HG02798 (cell line): ENCODE data around the gene RICTOR.
"Not testable (repeated sequence)": the region's sequence is repeated elsewhere in the genome, so short reads cannot be mapped to it uniquely, and the experiment has no call there.

Source experiments
- ATAC-seq: cut with Tn5 transposase; IDR thresholded peaks from one replicate; pipeline ENCODE4 v1.9.1; 2021; ENCODE audit warnings: mild to moderate bottlenecking; ENCODE audit not compliant: unreplicated experiment, poor library complexity

Gene RICTOR

DNA sequence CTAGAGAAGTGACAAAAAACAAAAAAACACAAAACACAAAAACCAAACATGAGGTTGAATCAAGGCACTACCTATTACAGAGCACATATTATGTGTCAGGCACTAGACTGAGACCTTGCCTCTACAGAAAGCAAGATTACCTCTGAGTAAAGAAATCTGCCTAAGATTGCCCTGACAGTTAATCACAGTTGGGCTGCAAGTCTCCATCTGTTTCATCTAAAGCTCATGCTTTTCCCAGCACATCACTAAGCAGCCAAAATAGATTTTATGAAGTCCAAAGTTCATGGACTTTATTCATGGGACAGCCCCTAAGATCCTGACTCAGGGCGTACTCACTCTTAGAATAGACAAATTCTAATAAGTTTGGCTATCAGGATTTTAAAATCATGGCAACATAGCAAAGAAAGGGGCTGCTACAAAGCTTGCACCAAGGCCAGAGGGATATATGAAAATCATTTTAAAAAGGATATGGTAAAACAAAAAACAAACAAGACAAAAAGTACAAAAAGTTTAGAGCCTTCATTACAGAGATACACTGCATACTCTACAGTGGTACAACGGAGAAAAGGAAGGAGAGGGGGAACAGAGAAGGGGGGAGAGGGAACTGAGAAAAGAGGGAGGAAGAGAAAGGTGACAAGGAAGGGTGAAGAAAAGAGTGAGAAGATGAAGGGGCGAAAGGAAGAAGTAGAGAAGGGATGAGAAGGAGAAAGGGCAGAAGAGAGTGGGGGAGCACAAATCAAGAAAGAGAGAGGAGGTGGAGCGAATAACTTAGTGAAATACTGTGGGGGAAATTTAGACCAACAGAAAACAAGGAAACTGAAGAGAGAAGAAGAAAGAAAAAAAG, 58.2 kb downstream of the RICTOR start:
- ATAC-seq: no peak

DNA sequence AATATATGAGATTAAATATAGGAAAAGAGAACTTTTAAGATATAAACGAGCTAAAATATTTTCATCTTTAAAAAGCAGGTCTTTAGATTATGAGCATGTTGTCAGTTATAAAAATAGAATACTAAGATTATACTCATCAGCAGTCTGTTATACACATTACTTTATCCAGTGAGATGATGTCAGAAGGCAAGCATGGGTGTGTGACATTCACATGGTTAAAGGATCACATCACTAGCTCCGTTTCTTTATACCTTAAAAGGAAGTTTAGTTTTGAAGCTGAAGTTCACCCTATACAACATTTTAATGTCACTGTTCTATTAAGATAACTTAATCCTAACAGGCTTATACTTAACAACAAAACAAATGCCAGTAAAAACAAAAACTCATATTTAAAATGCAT, 59.6 kb downstream of the RICTOR start:
- no peak for ATAC-seq

GRCh38 chr5:39013938-39014337, 60.3 kb downstream of the RICTOR start:
- no peak for ATAC-seq

- ATAC-seq: not testable (repeated sequence)
Measured at GRCh38 chr5:39010958-39011357, 63.2 kb downstream of the RICTOR start.

DNA sequence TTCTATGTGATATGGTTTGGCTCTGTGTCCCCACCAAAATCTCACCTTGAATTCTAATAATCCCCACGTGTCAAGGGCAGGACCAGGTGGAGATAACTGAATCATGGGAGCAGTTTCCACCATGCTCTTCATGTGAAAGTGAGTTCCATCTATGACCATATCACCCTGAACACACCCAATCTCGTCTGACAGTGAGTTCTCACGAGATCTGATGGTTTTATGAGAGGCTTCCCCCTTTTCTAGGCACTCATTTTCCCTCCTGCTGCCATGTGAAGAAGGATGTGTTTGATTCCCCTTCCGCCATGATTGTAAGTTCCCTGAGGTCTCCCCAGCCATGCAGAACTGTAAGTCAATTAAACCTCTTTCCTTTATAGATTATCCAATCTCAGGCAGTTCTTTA, 64.2 kb downstream of the RICTOR start:
- ATAC-seq: no peak

DNA sequence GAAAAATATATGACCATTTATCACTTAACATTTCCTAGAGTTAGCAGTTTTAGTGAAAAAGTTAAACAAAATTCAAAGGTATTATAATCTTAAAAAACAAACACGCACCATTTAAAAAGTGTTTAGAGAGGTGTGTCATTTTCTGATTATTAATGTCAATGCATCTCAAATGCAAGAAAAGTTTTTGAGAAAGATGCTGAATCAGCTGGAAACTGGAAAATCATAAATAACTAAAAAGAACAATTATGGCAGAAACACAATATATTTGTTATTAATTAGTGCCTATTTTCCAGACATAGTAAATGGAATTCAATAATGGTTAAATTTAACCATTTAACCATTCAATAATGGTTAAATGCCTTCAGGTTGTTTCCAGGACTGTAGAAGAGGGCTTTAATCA, 64.9 kb downstream of the RICTOR start:
- no peak for ATAC-seq

DNA sequence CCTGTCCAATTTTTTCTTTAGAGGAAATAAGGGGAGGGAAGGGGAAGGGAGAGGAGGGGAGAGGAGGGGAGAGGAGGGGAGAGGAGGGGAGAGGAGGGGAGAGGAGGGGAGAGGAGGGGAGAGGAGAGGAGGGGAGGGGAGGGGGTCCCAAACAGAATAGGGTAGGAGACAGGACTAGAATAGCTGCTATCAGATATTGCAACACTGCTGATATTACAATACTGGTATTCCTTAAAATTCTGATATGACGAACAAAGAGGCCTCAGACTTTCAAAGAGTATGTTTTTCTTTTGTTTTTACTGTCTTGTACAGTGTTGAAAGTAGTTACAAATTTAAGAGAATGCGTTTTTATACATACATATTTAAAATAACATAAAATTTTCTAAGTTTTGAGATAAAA, 67.5 kb downstream of the RICTOR start:
- ATAC-seq: no peak

- no peak for ATAC-seq
Measured at GRCh38 chr5:39005566-39006232, 68.5 kb downstream of the RICTOR start.

DNA sequence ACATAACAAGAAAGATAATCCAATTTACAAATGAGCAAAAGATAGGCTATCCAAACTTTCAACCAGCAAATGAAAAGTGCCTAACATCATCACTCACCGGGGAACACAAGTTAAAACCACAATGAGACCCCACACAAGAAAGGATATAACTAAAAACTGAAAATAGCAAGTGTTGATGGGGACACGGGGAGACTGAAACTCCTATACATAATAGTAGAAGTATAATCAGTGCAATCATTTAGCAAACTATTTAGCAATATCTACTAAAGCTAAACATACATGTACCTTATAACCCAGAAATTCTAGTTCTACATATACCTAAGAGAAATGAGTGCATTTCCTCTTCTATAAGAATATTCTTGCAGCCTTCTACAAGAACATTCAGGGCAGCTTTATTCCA, 72.5 kb downstream of the RICTOR start:
- no peak for ATAC-seq

GRCh38 chr5:38999037-38999436, 75.2 kb downstream of the RICTOR start:
- no peak for ATAC-seq

- no peak for ATAC-seq
Measured at GRCh38 chr5:38997591-38997990, 76.6 kb downstream of the RICTOR start.

- ATAC-seq: no peak
Measured at GRCh38 chr5:38996123-38996522, 78.1 kb downstream of the RICTOR start.

- no peak for ATAC-seq
Measured at GRCh38 chr5:38994324-38994927, 79.8 kb downstream of the RICTOR start.

DNA sequence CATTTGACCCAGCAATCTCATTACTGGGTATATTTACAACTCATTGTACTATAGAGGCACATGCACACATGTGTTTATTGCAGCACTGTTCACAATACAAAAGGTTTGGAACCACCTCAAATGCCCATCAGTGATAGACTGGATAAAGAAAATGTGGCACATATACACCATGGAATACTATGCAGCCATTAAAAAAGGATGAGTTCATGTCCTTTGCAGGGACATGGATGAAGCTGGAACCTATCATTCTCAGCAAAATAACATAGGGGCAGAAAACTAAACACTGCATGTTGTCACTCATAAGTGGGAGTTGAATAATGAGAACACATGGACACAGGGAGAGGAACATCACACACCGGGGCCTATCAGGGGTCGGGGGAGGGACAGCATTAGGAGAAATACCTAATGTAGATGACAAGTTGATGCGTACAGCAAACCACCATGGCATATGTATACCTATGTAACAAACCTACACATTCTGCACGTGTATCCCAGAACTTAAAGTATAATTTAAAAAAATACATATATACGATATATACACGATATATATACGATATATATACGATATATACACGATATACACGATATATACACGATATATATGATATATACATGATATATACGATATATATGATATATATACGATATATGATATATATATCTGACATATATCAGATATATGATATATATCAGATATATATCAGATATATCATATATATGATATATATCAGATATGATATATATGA, 84.1 kb downstream of the RICTOR start:
- ATAC-seq: not testable (repeated sequence)

- ATAC-seq: no peak
Measured at GRCh38 chr5:38985909-38986452, 88.2 kb downstream of the RICTOR start.

DNA sequence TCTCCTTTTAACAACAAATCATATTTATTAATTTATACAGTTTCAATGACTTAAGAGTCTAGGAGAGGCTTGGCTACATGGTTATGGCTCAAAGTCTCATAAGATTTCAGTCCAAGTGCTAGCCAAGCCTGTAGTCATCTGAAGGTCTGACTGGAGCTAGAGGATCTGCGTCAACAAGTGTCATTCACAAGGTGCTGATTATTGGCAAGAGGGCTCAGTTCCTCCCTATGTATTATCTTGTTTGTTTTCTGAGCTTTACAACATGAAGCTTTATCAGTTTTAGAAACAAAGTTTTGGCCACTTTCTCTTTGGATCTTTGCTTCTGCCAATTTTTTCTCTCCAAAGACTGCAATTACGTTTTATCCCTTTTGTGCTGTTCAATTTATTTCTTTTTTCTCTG, 94.7 kb downstream of the RICTOR start:
- ATAC-seq: no peak

- ATAC-seq: no peak
Measured at GRCh38 chr5:38978036-38978435, 96.2 kb downstream of the RICTOR start.

DNA sequence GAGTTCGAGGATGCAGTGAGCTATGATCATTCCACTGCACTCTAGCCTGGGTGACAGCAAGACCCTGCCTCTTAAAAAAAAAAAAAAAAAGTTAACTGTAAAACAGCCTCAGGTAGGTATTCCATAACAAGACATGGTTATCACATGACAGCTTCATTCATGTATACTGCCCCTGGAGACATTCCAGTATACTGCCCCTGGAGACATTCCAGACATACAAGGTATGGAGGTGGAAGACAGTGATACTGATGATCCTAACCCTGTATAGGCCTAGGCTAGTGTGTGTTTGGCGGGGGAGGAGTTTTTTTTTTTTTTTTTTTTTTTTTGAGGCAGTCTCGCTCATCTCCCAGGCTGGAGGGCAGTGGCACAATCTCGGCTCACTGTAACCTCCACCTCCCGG, 105.5 kb downstream of the RICTOR start:
- ATAC-seq: no peak

DNA sequence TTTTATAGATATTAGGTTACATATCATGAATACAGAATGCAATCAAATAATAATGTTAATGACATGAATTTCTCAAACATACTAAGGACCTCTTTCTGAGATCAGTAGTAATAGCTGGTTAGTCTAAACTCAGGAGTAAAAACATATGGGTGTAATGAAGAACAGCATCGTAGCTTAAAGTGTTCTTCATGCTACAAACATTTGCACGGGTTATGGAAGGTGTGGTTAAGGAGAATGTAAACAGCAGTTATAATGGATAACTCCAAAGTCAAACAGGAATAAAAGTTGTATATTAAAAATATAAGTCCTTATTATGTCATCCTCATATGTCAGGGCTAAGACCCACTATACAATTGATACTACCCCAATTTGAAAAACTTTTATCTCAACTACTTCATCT, 112.5 kb downstream of the RICTOR start:
- no peak for ATAC-seq

- no peak for ATAC-seq
Measured at GRCh38 chr5:38953426-38954012, 120.7 kb downstream of the RICTOR start.
